ENCODE data around the gene GABARAPL2.

GRCh38 chr16:75590920-75591843, 25.0 kb downstream of the GABARAPL2 start:
- TF ChIP-seq EZH2phosphoT487 (IDR thresholded peaks at IDR 0.05; ENCODE audit: insufficient read depth, low read depth) (no peak), EZH2 (IDR thresholded peaks at IDR 0.05; ENCODE audit: insufficient read depth, poor library complexity, severe bottlenecking) (no peak)
